HepG2 (cell line): ENCODE measurements around the gene BEGAIN. TPM values are rescaled to one million over a fixed set of nuclear protein-coding genes. Genes with fewer than 3 reads are reported as not detected.

Experiments used
- CENPX ChIP-seq: sonication (generic); formaldehyde crosslinking; IDR thresholded peaks from 2 replicates; pipeline ENCODE4 v1.9.0; 2021; ENCODE audit warnings: mild to moderate bottlenecking, missing genetic modification reagents, moderate library complexity
- FOSL2 ChIP-seq: sonication (generic); formaldehyde crosslinking; IDR thresholded peaks from 2 replicates; pipeline ENCODE4 v1.4.0; 2020; ENCODE audit warnings: missing genetic modification reagents
- KAT8 ChIP-seq: IDR thresholded peaks from 2 replicates; pipeline ENCODE4 v1.6.1; 2016; ENCODE audit warnings: missing genetic modification reagents, missing compliant biosample characterization
- MBNL3 ChIP-seq: fragments of 250-450 bp; sonication (Bioruptor Pico); conservative IDR thresholded peaks from 2 replicates; pipeline ENCODE4 v1.8.0; 2022; ENCODE audit warnings: mild to moderate bottlenecking, inconsistent platforms
- RORA ChIP-seq: sonication (generic); formaldehyde crosslinking; IDR thresholded peaks from 2 replicates; pipeline ENCODE4 v1.5.0; 2020; ENCODE audit warnings: mild to moderate bottlenecking, missing genetic modification reagents, moderate library complexity
- ZNF263 ChIP-seq: sonication (generic); formaldehyde crosslinking; IDR thresholded peaks from 2 replicates; pipeline ENCODE4 v1.4.0; 2020; ENCODE audit warnings: missing genetic modification reagents
- ZNF362 ChIP-seq: sonication (generic); formaldehyde crosslinking; IDR thresholded peaks from 2 replicates; pipeline ENCODE4 v1.4.0; 2020; ENCODE audit warnings: missing genetic modification reagents, mild to moderate bottlenecking, borderline replicate concordance
- ZNF557 ChIP-seq: sonication (generic); formaldehyde crosslinking; IDR thresholded peaks from 2 replicates; pipeline ENCODE4 v1.4.0; 2020; ENCODE audit warnings: missing genetic modification reagents
- polyA plus RNA-seq, 8 experiments: library from polyadenylated mRNA; depleted of rRNA in 3 of 8; stranded (reverse) in 7 of 8; unstranded in 1 of 8; fragments of >200 nt; fragmentation: Illumina TruSeq in 4 of 8; extraction: Trizol in 4 of 8; gene quantifications; 2 replicates each; pipeline versions ENCODE4 v1.2.1 to v1.2.3, GENCODE V29; 2011 to 2016; ENCODE audit warnings: low read depth in 4 of 8, missing spikeins in 1 of 8, mixed read lengths in 1 of 8; ENCODE audit not compliant: insufficient read depth in 1 of 8
- total RNA-seq, 5 experiments: library from RNA; depleted of rRNA; stranded (reverse); fragments of >200 nt; fragmentation: Illumina TruSeq; extraction: Trizol; gene quantifications; 2 replicates each; pipeline ENCODE4 v1.2.3, GENCODE V29; 2016; ENCODE audit warnings: low read depth in 1 of 5
- TF ChIP-seq, protein P1 (sequence below), 2 experiments: sonication (generic) in 1 of 2; formaldehyde crosslinking in 1 of 2; IDR thresholded peaks; 2 replicates each; pipeline versions ENCODE4 v1.4.0 to v1.6.1; 2016 to 2020; ENCODE audit warnings: borderline replicate concordance in 1 of 2, low read depth in 1 of 2, mild to moderate bottlenecking in 1 of 2, missing genetic modification reagents in 1 of 2

BEGAIN gene
- total and polyA plus RNA-seq, 2 of the 13 experiments (the other 11 are each of a cell fraction or from before 2014, with no cell fraction given) = not detected

GRCh38 chr14:100545359-100545758, 41.9 kb downstream of the BEGAIN start (continued):
- TF ChIP-seq, protein P1, sequence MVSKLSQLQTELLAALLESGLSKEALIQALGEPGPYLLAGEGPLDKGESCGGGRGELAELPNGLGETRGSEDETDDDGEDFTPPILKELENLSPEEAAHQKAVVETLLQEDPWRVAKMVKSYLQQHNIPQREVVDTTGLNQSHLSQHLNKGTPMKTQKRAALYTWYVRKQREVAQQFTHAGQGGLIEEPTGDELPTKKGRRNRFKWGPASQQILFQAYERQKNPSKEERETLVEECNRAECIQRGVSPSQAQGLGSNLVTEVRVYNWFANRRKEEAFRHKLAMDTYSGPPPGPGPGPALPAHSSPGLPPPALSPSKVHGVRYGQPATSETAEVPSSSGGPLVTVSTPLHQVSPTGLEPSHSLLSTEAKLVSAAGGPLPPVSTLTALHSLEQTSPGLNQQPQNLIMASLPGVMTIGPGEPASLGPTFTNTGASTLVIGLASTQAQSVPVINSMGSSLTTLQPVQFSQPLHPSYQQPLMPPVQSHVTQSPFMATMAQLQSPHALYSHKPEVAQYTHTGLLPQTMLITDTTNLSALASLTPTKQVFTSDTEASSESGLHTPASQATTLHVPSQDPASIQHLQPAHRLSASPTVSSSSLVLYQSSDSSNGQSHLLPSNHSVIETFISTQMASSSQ (IDR thresholded peaks at IDR 0.05; ENCODE audit: low read depth) = no peak
- TF ChIP-seq, protein P1 (CRISPR knock-in tag; IDR thresholded peaks at IDR 0.05; ENCODE audit: borderline replicate concordance) = no peak
- TF ChIP-seq ZNF557 (no peak), KAT8 (no peak), ZNF263 (CRISPR knock-in tag) (no peak), CENPX (CRISPR knock-in tag) (no peak), ZNF362 (CRISPR knock-in tag) (no peak), RORA (CRISPR knock-in tag) (no peak), FOSL2 (no peak), MBNL3 (CRISPR knock-in tag) (no peak)
